Breast epithelium (tissue), 4 donors: ENCODE data around the gene TMEM203. TPM values are rescaled to one million over a fixed set of nuclear protein-coding genes. Genes with fewer than 3 reads are reported as not detected.
A peak's percentile ranks its signal among the peaks of the same experiment; 100 is the strongest.
"Not testable (repeated sequence)": the region's sequence is repeated elsewhere in the genome, so short reads cannot be mapped to it uniquely, and the experiment has no call there.

Experiments used
- DNase-seq, 2 donors: peaks; one replicate each; pipeline ENCODE4 v3.0.0-alpha.2; 2019; ENCODE audit warnings: low spot score in 2 of 2
- H3K27ac ChIP-seq, 2 donors: fragments of 200-600 bp; sonication (generic) in 1 of 2; one replicate each; pipeline ENCODE4 v1.5.1; 2016 to 2019; ENCODE audit warnings: mild to moderate bottlenecking in 1 of 2
- H3K27me3 ChIP-seq, 2 donors: fragments of 200-600 bp; sonication (generic) in 1 of 2; one replicate each; pipeline versions ENCODE4 v1.5.1 to v1.6.0; 2017 to 2019; ENCODE audit warnings: control low read depth in 1 of 2, mild to moderate bottlenecking in 1 of 2
- H3K36me3 ChIP-seq: fragments of 200-600 bp; one replicate; pipeline ENCODE4 v1.5.1; 2019
- H3K4me1 ChIP-seq, 2 donors: fragments of 200-600 bp; sonication (generic); one replicate each; pipeline ENCODE4 v1.5.1; 2016 to 2019; ENCODE audit warnings: control low read depth in 1 of 2
- H3K4me3 ChIP-seq, 3 donors: fragments of 200-600 bp; sonication (generic); 1 replicate in 2 of 3; 2 replicates in 1 of 3; pipeline ENCODE4 v1.5.1; 2016 to 2019; ENCODE audit warnings: mild to moderate bottlenecking in 3 of 3, moderate library complexity in 2 of 3
- H3K9me3 ChIP-seq, 2 donors: fragments of 200-600 bp; sonication (generic) in 1 of 2; one replicate each; pipeline ENCODE4 v1.5.1; 2016 to 2019; ENCODE audit warnings: control low read depth in 1 of 2
- POLR2A ChIP-seq: fragments of 450-650 bp; IDR thresholded peaks from one replicate; pipeline ENCODE4 v1.6.1; 2016; ENCODE audit warnings: antibody characterized with exemption, mild to moderate bottlenecking, moderate library complexity
- POLR2AphosphoS5 ChIP-seq, 3 donors: sonication (generic); formaldehyde crosslinking; IDR thresholded peaks; one replicate each; pipeline ENCODE4 v1.6.1; 2017; ENCODE audit warnings: antibody characterized with exemption in 3 of 3
- intact Hi-C: fragments of 100-400 bp; cut with DNase I; formaldehyde crosslinking; loops from one replicate; pipeline ENCODE4 v1.15.1; 2023; ENCODE audit warnings: low total_unique reads
- total RNA-seq, 3 donors: library from RNA; depleted of rRNA; stranded (reverse); fragments of >200 nt; gene quantifications; one replicate each; pipeline ENCODE4 v1.1.0, GENCODE V29; 2016
- TF ChIP-seq, protein P1 (sequence below), 3 donors: fragments of 450-650 bp; IDR thresholded peaks; one replicate each; pipeline ENCODE4 v1.5.1; 2016 to 2017; ENCODE audit warnings: antibody characterized with exemption in 3 of 3, mild to moderate bottlenecking in 3 of 3, moderate library complexity in 3 of 3

The TMEM203 gene
- total RNA-seq, 3 donors from 2014 or later = 26.5 to 36.6 (median 26.6) TPM

DNA sequence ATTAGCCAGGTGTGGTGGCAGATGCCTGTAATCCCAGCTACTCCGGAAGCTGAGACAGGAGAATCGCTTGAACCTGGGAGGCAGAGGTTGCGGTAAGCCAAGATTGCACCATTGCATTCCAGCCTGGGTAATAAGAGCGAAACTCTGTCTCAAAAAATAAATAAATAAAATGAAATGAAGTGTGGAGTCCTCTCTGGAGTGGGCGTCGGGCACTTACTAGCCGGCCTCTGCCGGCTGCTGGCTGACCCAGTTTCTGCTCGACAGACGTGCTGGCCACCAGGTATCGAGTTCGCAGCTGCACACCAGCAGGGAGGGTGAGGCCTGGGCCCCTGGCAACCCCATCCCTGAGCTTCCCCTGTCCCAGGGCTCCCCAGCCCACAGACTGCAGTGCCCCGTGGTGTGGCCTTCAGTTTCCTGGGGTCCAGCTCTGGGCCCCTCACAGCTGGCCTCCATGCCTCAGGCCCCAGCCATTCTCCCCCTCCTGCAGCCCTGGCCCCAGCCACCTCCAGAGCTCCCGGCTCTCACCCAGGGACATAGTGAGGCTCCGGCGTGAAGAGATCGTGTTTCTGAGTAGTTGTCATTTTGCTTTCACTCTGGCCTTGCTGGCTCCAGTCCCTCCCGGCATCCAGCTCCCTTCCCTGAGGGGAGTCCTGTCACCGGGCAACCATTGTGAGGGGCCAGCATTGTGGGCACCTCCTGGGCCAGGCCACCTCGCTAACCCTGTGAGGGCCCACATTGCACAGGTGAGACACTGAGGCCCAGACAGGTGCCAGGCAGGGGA lies 41.9 kb upstream of the TMEM203 start:
- DNase-seq = no peak
- H3K4me1 ChIP-seq = peaks cover 2 to 3% of the 10 kb centered on the region in 2 donors

DNA sequence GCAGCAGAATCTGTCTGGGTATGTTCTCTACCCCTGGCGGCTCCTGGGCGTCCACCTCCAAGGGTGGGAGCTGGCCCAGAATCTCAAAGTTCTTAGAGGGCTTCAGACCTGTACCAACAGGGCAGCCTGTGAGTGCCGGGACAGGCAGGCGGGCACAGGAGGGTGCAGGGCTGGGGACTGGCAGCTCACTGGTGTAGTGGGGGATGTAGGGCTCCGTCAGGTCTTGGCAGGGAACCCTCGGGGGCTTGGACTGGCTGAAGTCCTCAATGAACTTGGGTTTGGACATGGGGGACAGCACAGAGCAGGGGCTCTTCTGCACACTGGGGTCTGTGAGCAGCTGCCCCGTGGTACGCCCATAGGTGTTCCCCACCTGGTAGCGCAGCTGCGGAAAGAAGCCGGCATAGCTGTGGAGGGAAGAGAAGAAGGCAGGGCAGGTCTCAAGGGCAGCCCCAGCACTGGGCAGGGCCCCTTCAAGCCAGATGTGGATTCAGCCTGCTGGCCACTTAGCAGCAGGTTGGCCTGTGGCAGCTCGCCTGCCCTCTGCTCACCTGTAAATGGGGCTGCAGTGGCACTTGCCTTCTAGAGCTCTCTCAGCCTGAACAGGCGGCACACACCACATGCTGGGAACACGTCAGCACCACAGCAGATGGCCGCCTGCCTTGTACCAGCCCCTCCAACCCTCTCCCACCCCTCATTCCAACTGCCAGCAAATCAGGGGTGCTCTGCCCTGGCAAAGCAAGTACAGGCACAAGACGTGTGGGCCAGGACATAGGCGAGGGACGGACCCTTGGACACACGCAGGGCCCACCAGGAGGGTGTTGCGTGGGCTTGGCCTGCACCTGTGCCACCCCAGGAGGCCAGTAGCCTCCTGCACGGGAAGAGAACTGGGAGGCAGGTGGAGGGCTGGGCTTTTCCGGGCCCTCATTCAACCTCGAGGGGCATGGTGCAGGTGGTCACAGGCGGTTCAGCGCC lies 40.3 kb upstream of the TMEM203 start:
- H3K36me3 ChIP-seq = no peaks in the 10 kb centered on the region
- H3K4me1 ChIP-seq = peaks cover 5 to 6% of the 10 kb centered on the region in 2 donors
- intact Hi-C loops = no loop called here
- DNase-seq = no peak
- TF ChIP-seq POLR2AphosphoS5 (IDR thresholded peaks at IDR 0.05) = no peak
- TF ChIP-seq, protein P1, sequence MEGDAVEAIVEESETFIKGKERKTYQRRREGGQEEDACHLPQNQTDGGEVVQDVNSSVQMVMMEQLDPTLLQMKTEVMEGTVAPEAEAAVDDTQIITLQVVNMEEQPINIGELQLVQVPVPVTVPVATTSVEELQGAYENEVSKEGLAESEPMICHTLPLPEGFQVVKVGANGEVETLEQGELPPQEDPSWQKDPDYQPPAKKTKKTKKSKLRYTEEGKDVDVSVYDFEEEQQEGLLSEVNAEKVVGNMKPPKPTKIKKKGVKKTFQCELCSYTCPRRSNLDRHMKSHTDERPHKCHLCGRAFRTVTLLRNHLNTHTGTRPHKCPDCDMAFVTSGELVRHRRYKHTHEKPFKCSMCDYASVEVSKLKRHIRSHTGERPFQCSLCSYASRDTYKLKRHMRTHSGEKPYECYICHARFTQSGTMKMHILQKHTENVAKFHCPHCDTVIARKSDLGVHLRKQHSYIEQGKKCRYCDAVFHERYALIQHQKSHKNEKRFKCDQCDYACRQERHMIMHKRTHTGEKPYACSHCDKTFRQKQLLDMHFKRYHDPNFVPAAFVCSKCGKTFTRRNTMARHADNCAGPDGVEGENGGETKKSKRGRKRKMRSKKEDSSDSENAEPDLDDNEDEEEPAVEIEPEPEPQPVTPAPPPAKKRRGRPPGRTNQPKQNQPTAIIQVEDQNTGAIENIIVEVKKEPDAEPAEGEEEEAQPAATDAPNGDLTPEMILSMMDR (IDR thresholded peaks at IDR 0.05) = no peak
- TF ChIP-seq POLR2A = no peak
- H3K27me3 ChIP-seq = no peaks in the 10 kb centered on the region
- H3K27ac ChIP-seq = no peak overlapping the region
- no peaks in the 10 kb centered on the region for H3K9me3 ChIP-seq
- H3K4me3 ChIP-seq = no peak overlapping the region

More for the DNA sequence above, 41.9 kb upstream of the TMEM203 start:
- no peak overlapping the region for H3K4me3 ChIP-seq
- TF ChIP-seq POLR2A = no peak
- no peak for TF ChIP-seq POLR2AphosphoS5 (IDR thresholded peaks at IDR 0.05)
- H3K27me3 ChIP-seq = no peaks in the 10 kb centered on the region
- no peak overlapping the region for H3K27ac ChIP-seq
- H3K36me3 ChIP-seq = no peaks in the 10 kb centered on the region
- intact Hi-C loops = no loop called here
- no peaks in the 10 kb centered on the region for H3K9me3 ChIP-seq

- Histone ChIP-seq H3K36me3 (no peaks in the 10 kb centered on the region), H3K9me3 (no peaks in the 10 kb centered on the region), H3K4me1 (peaks cover 5 to 6% of the 10 kb centered on the region in 2 donors), H3K4me3 (no peak overlapping the region), H3K27ac (no peak overlapping the region), H3K27me3 (no peaks in the 10 kb centered on the region)
- no peak for DNase-seq
- TF ChIP-seq POLR2A (no peak), POLR2AphosphoS5 (IDR thresholded peaks at IDR 0.05) (peak in 1 of 3 donors; percentile 28)
- TF ChIP-seq, protein P1 (IDR thresholded peaks at IDR 0.05) = no peak
- intact Hi-C loops = no loop called here
Observed at GRCh38 chr9:137244486-137245449, 39.3 kb upstream of the TMEM203 start.

GRCh38 chr9:137243626-137244485 lies 38.4 kb upstream of the TMEM203 start:
- no peaks in the 10 kb centered on the region for H3K9me3 ChIP-seq
- peaks cover 5 to 6% of the 10 kb centered on the region in 2 donors for H3K4me1 ChIP-seq
- no peaks in the 10 kb centered on the region for H3K27me3 ChIP-seq
- DNase-seq = no peak
- no peak overlapping the region for H3K4me3 ChIP-seq
- H3K27ac ChIP-seq = peak overlapping the region in 1 of 2 donors; percentile 30
- intact Hi-C loops = no loop called here
- TF ChIP-seq POLR2A = no peak
- TF ChIP-seq, protein P1 (IDR thresholded peaks at IDR 0.05) = no peak
- no peak for TF ChIP-seq POLR2AphosphoS5 (IDR thresholded peaks at IDR 0.05)
- no peaks in the 10 kb centered on the region for H3K36me3 ChIP-seq

DNA sequence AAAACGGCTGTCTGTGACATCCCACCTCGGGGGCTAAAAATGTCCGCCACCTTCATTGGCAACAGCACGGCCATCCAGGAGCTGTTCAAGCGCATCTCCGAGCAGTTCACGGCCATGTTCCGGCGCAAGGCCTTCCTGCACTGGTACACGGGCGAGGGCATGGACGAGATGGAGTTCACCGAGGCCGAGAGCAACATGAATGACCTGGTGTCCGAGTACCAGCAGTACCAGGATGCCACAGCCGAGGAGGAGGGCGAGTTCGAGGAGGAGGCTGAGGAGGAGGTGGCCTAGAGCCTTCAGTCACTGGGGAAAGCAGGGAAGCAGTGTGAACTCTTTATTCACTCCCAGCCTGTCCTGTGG lies 37.8 kb upstream of the TMEM203 start:
- intact Hi-C loops, H3K27me3 ChIP-seq, H3K4me1 ChIP-seq, DNase-seq, H3K36me3 ChIP-seq, H3K9me3 ChIP-seq, H3K4me3 ChIP-seq: not testable (repeated sequence)
- peak overlapping the region in 1 of 2 donors; percentile 30 for H3K27ac ChIP-seq
